ENCODE results near the gene ALDH2. TPM values are rescaled to one million over a fixed set of nuclear protein-coding genes. Genes with fewer than 3 reads are reported as not detected.

Gene ALDH2
- total and polyA plus RNA-seq, 2 of the 8 experiments (the other 6 are each of a cell fraction or from before 2014, with no cell fraction given) = 25.4 to 43.8 TPM

- Histone ChIP-seq H3K23ac (ENCODE audit: insufficient read length) (no peak overlapping the region), H3K27ac (ENCODE audit: low read depth, low read length) (no peak overlapping the region), H2BK5ac (ENCODE audit: low read depth, low read length) (peak overlapping the region; percentile 52; the same call in 1 of the 2 replicates), H3K9ac (replicated peaks in 1 of 4; ENCODE audit: extremely low read depth in 1 of 4, low read depth in 3 of 4, low read length in 3 of 4) (no peak overlapping the region), H3K79me2 (ENCODE audit: control insufficient read depth in 1 of 2, insufficient read depth in 2 of 2, low read length in 2 of 2) (no peaks in the 10 kb centered on the region), H2BK12ac (ENCODE audit: low read depth, low read length) (0 out of 2 replicates have a peak overlapping the region, but pooled peaks have one; percentile 17), H3K18ac (ENCODE audit: extremely low read depth, low read length) (no peak overlapping the region; the same call in none of the 2 replicates), H3K23me2 (ENCODE audit: low read depth, low read length) (no peaks in the 10 kb centered on the region), H3K56ac (replicated peaks; ENCODE audit: insufficient read length, low read depth, low read length) (no peak overlapping the region), H2BK120ac (replicated peaks; ENCODE audit: low read depth, low read length) (no peak overlapping the region), H4K8ac (ENCODE audit: extremely low read depth, insufficient read depth, low read length) (no peak overlapping the region), H3K36me3 (ENCODE audit: control insufficient read depth in 2 of 4, insufficient read depth in 4 of 4, low read length in 3 of 4) (no peaks in the 10 kb centered on the region), H3K9me3 (ENCODE audit: insufficient read depth in 2 of 2, low read depth in 1 of 2, low read length in 1 of 2) (no peaks in the 10 kb centered on the region), H3K27me3 (replicated peaks in 1 of 4; ENCODE audit: control insufficient read depth in 3 of 4, extremely low read depth in 1 of 4, insufficient read depth in 3 of 4, low read length in 3 of 4) (no peaks in the 10 kb centered on the region), H4K5ac (ENCODE audit: insufficient read length, low read depth, low read length) (no peak overlapping the region), H3K4me2 (ENCODE audit: insufficient read depth in 1 of 2, low read depth in 2 of 2, low read length in 2 of 2) (no peak overlapping the region), H3K4me1 (replicated peaks in 1 of 4; ENCODE audit: control insufficient read depth in 3 of 4, insufficient read depth in 4 of 4, low read length in 3 of 4) (peaks cover 0 to 11% (median 8%) of the 10 kb centered on the region in 4 experiments; a peak in 2 of 7 replicates), H2AK5ac (ENCODE audit: low read depth, low read length) (peak overlapping the region; percentile 53; the same call in 1 of the 2 replicates), H3K79me1 (ENCODE audit: low read depth, low read length) (no peaks in the 10 kb centered on the region), H3K14ac (ENCODE audit: insufficient read length) (no peak overlapping the region), H2BK20ac (ENCODE audit: low read length) (no peak overlapping the region), H4K20me1 (replicated peaks in 1 of 2; ENCODE audit: control insufficient read depth in 1 of 2, insufficient read depth in 2 of 2, low read length in 2 of 2) (peaks cover 0 to 4% of the 10 kb centered on the region in 2 experiments), H4K91ac (replicated peaks; ENCODE audit: insufficient read length, low read length) (no peak overlapping the region), H2AFZ (ENCODE audit: low read length) (no peak overlapping the region), H3K4ac (replicated peaks; ENCODE audit: insufficient read length, low read depth, low read length) (no peak overlapping the region), H3K4me3 (ENCODE audit: extremely low read depth in 1 of 4, insufficient read depth in 2 of 4, low read depth in 3 of 4, low read length in 4 of 4) (no peak overlapping the region), H2BK15ac (ENCODE audit: low read length) (no peak overlapping the region)
- 93% methylated on average over 9 of the region's 9 CpGs; no CpG with 5 or more reads in 1 of the 2 experiments for WGBS, 2 experiments (ENCODE audit: extremely low coverage in 1 of 2, insufficient coverage in 1 of 2, insufficient read length in 1 of 2, insufficient replicate concordance in 2 of 2, low coverage in 1 of 2, low lambda C conversion rate in 2 of 2, missing lambda C conversion rate in 1 of 2)
- TF ChIP-seq CHD1 (IDR thresholded peaks at IDR 0.05; ENCODE audit: low read depth, low read length) = no peak
- TF ChIP-seq SRF (IDR thresholded peaks at IDR 0.05; ENCODE audit: low read depth, low read length) = no peak
- no peak for TF ChIP-seq POLR2AphosphoS5 (IDR thresholded peaks at IDR 0.05; ENCODE audit: low read depth, low read length)
- no peak for TF ChIP-seq JUN (IDR thresholded peaks at IDR 0.05; ENCODE audit: low read depth, low read length)
- no peak for TF ChIP-seq BCL11A (IDR thresholded peaks at IDR 0.05; ENCODE audit: low read depth in 2 of 2, low read length in 2 of 2)
- TF ChIP-seq SP4 (IDR thresholded peaks at IDR 0.05; ENCODE audit: low read length) = no peak
- TF ChIP-seq TCF12 (IDR thresholded peaks at IDR 0.05; ENCODE audit: low read depth, low read length) = no peak
- TF ChIP-seq RXRA (IDR thresholded peaks at IDR 0.05; ENCODE audit: insufficient read depth, low read depth, low read length) = no peak
- TF ChIP-seq SUZ12 (IDR thresholded peaks at IDR 0.05; ENCODE audit: low read length) = no peak
- TF ChIP-seq HDAC2 (IDR thresholded peaks at IDR 0.05; ENCODE audit: borderline replicate concordance in 1 of 2, low read depth in 2 of 2, low read length in 2 of 2) = no peak
- TF ChIP-seq SIN3A (conservative IDR thresholded peaks at IDR 0.05 in 1 of 2, IDR thresholded peaks at IDR 0.05 in 1 of 2; ENCODE audit: low read depth in 1 of 2, low read length in 2 of 2) = no peak
- ChIA-PET POLR2A (ENCODE audit: partially characterized antibody) (interaction anchor here (0.5 to 4.5 kb wide), 4 partner anchors 7 to 366 kb away, joined by 3 to 18 read pairs (median 12); partner anchors contain the start of gene ALDH2), CTCF (ENCODE audit: partially characterized antibody) (interaction anchor here (1.1 to 3.4 kb wide), 4 partner anchors 11 to 53 kb away, joined by 3 to 18 read pairs (median 8); no protein-coding TSS in a partner anchor)
- FAIRE-seq (no peak), DNase-seq (ENCODE audit: low read depth in 1 of 2, low spot score in 2 of 2) (no peak)
Measured at GRCh38 chr12:111759991-111760390, 6.7 kb upstream of the ALDH2 start.
